Transverse colon (tissue), 4 donors: ENCODE results near the gene GPC6. TPM values are rescaled to one million over a fixed set of nuclear protein-coding genes. Genes with fewer than 3 reads are reported as not detected.

Source experiments
- DNase-seq: peaks from one replicate; pipeline ENCODE4 v3.0.0-alpha.2; 2019
- H3K27ac ChIP-seq, 4 donors: fragments of 200-600 bp; sonication (generic); 2 replicates each; pipeline ENCODE4 v1.5.1; 2016 to 2018; ENCODE audit warnings: inconsistent platforms in 4 of 4
- H3K27me3 ChIP-seq: fragments of 200-600 bp; sonication (generic); 2 replicates; pipeline ENCODE4 v1.5.1; 2017; ENCODE audit warnings: inconsistent platforms
- H3K36me3 ChIP-seq, 4 donors: fragments of 200-600 bp; sonication (generic); 2 replicates each; pipeline ENCODE4 v1.5.1; 2017 to 2019; ENCODE audit warnings: inconsistent platforms in 4 of 4
- H3K4me1 ChIP-seq, 4 donors: fragments of 200-600 bp; sonication (generic); 2 replicates each; pipeline ENCODE4 v1.5.1; 2017 to 2020; ENCODE audit warnings: inconsistent platforms in 4 of 4
- H3K4me3 ChIP-seq, 4 donors: fragments of 200-600 bp; sonication (generic); 1 replicate in 1 of 4; 2 replicates in 3 of 4; pipeline versions ENCODE4 v1.5.1 to v1.6.1; 2017 to 2019; ENCODE audit warnings: inconsistent platforms in 4 of 4
- H3K9me3 ChIP-seq, 2 donors: fragments of 200-600 bp; sonication (generic); 2 replicates each; pipeline ENCODE4 v1.5.1; 2017 to 2019; ENCODE audit warnings: inconsistent platforms in 2 of 2
- CTCF ChIP-seq, 5 experiments: fragments of 200-600 bp in 3 of 5; fragments of 450-650 bp in 2 of 5; sonication (generic) in 3 of 5; IDR thresholded peaks; 1 replicate in 2 of 5; 2 replicates in 3 of 5; pipeline ENCODE4 v1.5.1; 2016 to 2017; ENCODE audit warnings: antibody characterized with exemption in 5 of 5, inconsistent platforms in 3 of 5, mild to moderate bottlenecking in 2 of 5, moderate library complexity in 1 of 5
- EP300 ChIP-seq: sonication (generic); formaldehyde crosslinking; IDR thresholded peaks from one replicate; pipeline ENCODE4 v1.6.1; 2017; ENCODE audit warnings: antibody characterized with exemption, low read depth
- POLR2A ChIP-seq: fragments of 450-650 bp; IDR thresholded peaks from one replicate; pipeline ENCODE4 v1.6.1; 2016; ENCODE audit warnings: antibody characterized with exemption, mild to moderate bottlenecking, moderate library complexity
- POLR2AphosphoS5 ChIP-seq, 3 donors: sonication (generic); formaldehyde crosslinking; IDR thresholded peaks; one replicate each; pipeline ENCODE4 v1.6.1; 2016; ENCODE audit warnings: antibody characterized with exemption in 3 of 3
- WGBS, 2 donors: methylation state at CpG; one replicate each; pipeline ENCODE4 v1.1.5; 2018; ENCODE audit warnings: low coverage in 1 of 2; 5-methylcytosine and 5-hydroxymethylcytosine counted together
- in situ Hi-C, 4 donors: fragments of 200-750 bp; cut with MboI; loops; one replicate each; pipeline versions ENCODE4 v1.15.0 to v1.15.1; 2017; ENCODE audit warnings: low sequenced_read_pairs in 3 of 4, low pct_ligation_motif_present in 1 of 4, low pct_unique_long_range_greater_than_20kb in 1 of 4
- intact Hi-C: fragments of 100-400 bp; cut with DNase I; formaldehyde crosslinking; loops from one replicate; pipeline ENCODE4 v1.15.1; 2023; ENCODE audit warnings: low total_unique reads
- total RNA-seq, 4 donors: library from RNA; depleted of rRNA; stranded (reverse); fragments of >200 nt; gene quantifications; one replicate each; pipeline ENCODE4 v1.1.0, GENCODE V29; 2016

Gene GPC6
- total RNA-seq, 4 donors from 2014 or later: 0.75 to 5.7 (median 4.0) TPM

GRCh38 chr13:94162289-94162688 lies 935.7 kb downstream of the GPC6 start:
- H3K9me3 ChIP-seq: no peaks in the 10 kb centered on the region
- no peak overlapping the region for H3K27ac ChIP-seq
- no peak for DNase-seq
- intact Hi-C loops: no loop called here
- H3K4me1 ChIP-seq: no peaks in the 10 kb centered on the region
- no peaks in the 10 kb centered on the region for H3K36me3 ChIP-seq
- no peak for TF ChIP-seq CTCF (IDR thresholded peaks at IDR 0.05)
- TF ChIP-seq POLR2AphosphoS5 (IDR thresholded peaks at IDR 0.05): no peak
- TF ChIP-seq POLR2A: no peak
- TF ChIP-seq EP300: no peak
- in situ Hi-C loops: no loop called here
- no peak overlapping the region for H3K4me3 ChIP-seq
- no peaks in the 10 kb centered on the region for H3K27me3 ChIP-seq
- WGBS, 2 donors: 81% methylated on average over 2 of the region's 2 CpGs; no CpG with 5 or more reads in 1 of the 2 donors

- TF ChIP-seq POLR2A: no peak
- no peak for TF ChIP-seq CTCF (IDR thresholded peaks at IDR 0.05)
- TF ChIP-seq POLR2AphosphoS5 (IDR thresholded peaks at IDR 0.05): no peak
- TF ChIP-seq EP300: no peak
- H3K9me3 ChIP-seq: no peaks in the 10 kb centered on the region
- in situ Hi-C loops: no loop called here
- H3K27me3 ChIP-seq: no peaks in the 10 kb centered on the region
- 57 to 82% methylated on average over 1 of the region's 1 CpG for WGBS, 2 donors
- no peak overlapping the region for H3K27ac ChIP-seq
- H3K4me1 ChIP-seq: no peaks in the 10 kb centered on the region
- intact Hi-C loops: no loop called here
- no peak for DNase-seq
- no peaks in the 10 kb centered on the region for H3K36me3 ChIP-seq
- H3K4me3 ChIP-seq: no peak overlapping the region
Observed at GRCh38 chr13:94163535-94163934, 936.9 kb downstream of the GPC6 start.

GRCh38 chr13:94168783-94169453 lies 942.3 kb downstream of the GPC6 start:
- no peak for DNase-seq
- Histone ChIP-seq H3K9me3 (no peaks in the 10 kb centered on the region), H3K4me1 (no peaks in the 10 kb centered on the region), H3K27me3 (no peaks in the 10 kb centered on the region), H3K27ac (no peak overlapping the region), H3K36me3 (no peaks in the 10 kb centered on the region), H3K4me3 (no peak overlapping the region)
- no peak for TF ChIP-seq POLR2A
- TF ChIP-seq POLR2AphosphoS5 (IDR thresholded peaks at IDR 0.05): no peak
- TF ChIP-seq EP300: no peak
- no peak for TF ChIP-seq CTCF (IDR thresholded peaks at IDR 0.05)
- WGBS, 2 donors: 79 to 81% methylated on average over 9 of the region's 9 CpGs
- in situ Hi-C loops: no loop called here
- intact Hi-C loops: no loop called here

- DNase-seq: no peak
- Histone ChIP-seq H3K4me3 (no peak overlapping the region), H3K9me3 (no peaks in the 10 kb centered on the region), H3K4me1 (no peaks in the 10 kb centered on the region), H3K27ac (no peak overlapping the region), H3K27me3 (no peaks in the 10 kb centered on the region), H3K36me3 (no peaks in the 10 kb centered on the region)
- 72 to 73% methylated on average over 5 of the region's 5 CpGs for WGBS, 2 donors
- in situ Hi-C loops (no loop called here), intact Hi-C loops (no loop called here)
- TF ChIP-seq EP300 (no peak), POLR2A (no peak), CTCF (IDR thresholded peaks at IDR 0.05) (no peak), POLR2AphosphoS5 (IDR thresholded peaks at IDR 0.05) (no peak)
Observed at GRCh38 chr13:94169454-94170144, 943.0 kb downstream of the GPC6 start.
